ENCODE data around the gene ITGAV. TPM values are rescaled to one million over a fixed set of nuclear protein-coding genes. Genes with fewer than 3 reads are reported as not detected.
A peak's percentile ranks its signal among the peaks of the same experiment; 100 is the strongest.

Gene ITGAV
- total RNA-seq, 2 donors from 2014 or later: 63.7 to 79.7 TPM

DNA sequence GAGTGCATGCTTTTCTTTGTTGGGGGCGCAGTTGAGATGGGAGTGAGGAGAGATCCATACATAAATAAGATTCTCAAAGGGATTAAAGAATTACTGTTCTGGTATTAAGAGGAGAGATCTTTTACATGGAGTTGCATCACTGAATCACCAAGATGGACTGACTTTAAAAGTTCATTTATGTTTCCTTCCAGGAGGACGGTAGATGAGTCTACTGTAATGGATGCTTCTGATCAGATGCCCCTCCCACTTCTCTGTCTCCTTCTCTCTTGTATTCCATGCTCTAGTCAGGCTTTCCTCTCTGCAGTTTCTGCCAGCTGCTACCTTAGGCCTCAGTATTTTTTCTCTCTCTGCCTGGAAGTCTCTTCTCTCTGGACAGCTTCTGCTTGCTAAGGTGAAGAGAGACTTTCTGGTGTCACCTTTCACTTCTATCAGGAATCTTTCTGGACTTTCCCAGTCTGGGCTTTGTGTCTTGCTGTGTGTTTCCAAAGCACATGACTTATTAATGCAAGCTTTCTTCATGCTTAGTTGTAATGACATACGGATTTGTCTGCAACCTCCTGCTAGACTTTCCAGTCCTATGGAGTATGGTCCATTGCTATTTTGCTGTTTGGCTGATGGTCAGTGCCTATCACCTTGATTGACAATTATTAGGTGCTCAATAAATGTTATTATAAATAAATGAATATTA lies 127.6 kb downstream of the ITGAV start:
- H3K4me3 ChIP-seq (ENCODE audit: low read length): no peak overlapping the region
- H3K9me3 ChIP-seq (ENCODE audit: control insufficient read depth, low read length): no peaks in the 10 kb centered on the region
- peak overlapping the region; percentile 19 for H3K27ac Mint-ChIP-seq
- H3K27ac ChIP-seq (ENCODE audit: low read depth, low read length): peak overlapping the region; percentile 94
- no peak for DNase-seq
- no peak overlapping the region for H3K4me3 Mint-ChIP-seq
- H3K27me3 ChIP-seq (ENCODE audit: control insufficient read depth, insufficient read depth, low read length, poor library complexity, severe bottlenecking): no peaks in the 10 kb centered on the region
- peaks cover 4% of the 10 kb centered on the region for H3K4me1 Mint-ChIP-seq
- no peaks in the 10 kb centered on the region for H3K4me1 ChIP-seq (ENCODE audit: control insufficient read depth, insufficient read depth, low read length)
- WGBS, 2 experiments (ENCODE audit: insufficient coverage in 1 of 2, insufficient read length in 1 of 2): 69 to 79% methylated on average over 2 to 3 of the region's 3 CpGs
- no peaks in the 10 kb centered on the region for H3K36me3 Mint-ChIP-seq (ENCODE audit: low read depth)
- H3K27me3 Mint-ChIP-seq (ENCODE audit: insufficient read depth): no peaks in the 10 kb centered on the region
- H3K9me3 Mint-ChIP-seq: no peaks in the 10 kb centered on the region
- H3K9ac ChIP-seq (ENCODE audit: extremely low read depth, low read length, poor library complexity, severe bottlenecking): no peak overlapping the region
- H3K36me3 ChIP-seq (ENCODE audit: control insufficient read depth, insufficient read depth, low read length): no peaks in the 10 kb centered on the region
- TF ChIP-seq, protein P1, sequence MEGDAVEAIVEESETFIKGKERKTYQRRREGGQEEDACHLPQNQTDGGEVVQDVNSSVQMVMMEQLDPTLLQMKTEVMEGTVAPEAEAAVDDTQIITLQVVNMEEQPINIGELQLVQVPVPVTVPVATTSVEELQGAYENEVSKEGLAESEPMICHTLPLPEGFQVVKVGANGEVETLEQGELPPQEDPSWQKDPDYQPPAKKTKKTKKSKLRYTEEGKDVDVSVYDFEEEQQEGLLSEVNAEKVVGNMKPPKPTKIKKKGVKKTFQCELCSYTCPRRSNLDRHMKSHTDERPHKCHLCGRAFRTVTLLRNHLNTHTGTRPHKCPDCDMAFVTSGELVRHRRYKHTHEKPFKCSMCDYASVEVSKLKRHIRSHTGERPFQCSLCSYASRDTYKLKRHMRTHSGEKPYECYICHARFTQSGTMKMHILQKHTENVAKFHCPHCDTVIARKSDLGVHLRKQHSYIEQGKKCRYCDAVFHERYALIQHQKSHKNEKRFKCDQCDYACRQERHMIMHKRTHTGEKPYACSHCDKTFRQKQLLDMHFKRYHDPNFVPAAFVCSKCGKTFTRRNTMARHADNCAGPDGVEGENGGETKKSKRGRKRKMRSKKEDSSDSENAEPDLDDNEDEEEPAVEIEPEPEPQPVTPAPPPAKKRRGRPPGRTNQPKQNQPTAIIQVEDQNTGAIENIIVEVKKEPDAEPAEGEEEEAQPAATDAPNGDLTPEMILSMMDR (conservative IDR thresholded peaks at IDR 0.05): no peak

DNA sequence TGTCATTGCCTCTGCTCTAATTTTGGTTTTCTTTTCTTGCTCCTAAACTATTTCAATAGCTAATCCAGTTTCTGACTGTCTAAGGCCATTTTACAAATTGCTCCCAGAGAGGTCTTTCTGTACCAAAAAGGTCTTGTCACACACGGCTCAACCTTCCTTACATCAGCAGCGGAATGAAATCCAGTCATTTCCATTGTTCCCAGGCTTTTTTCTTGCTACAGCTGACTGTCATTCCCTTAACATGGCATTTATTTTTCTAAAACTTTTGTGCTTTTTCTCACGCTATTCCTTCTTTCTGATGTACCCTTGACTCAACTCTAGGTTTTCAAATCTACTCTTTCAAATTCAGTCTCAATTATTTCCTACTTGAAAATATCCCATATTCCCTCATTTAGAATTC lies 128.3 kb downstream of the ITGAV start:
- Mint-ChIP-seq H3K36me3 (ENCODE audit: low read depth) (no peaks in the 10 kb centered on the region), H3K4me3 (no peak overlapping the region), H3K27me3 (ENCODE audit: insufficient read depth) (no peaks in the 10 kb centered on the region), H3K4me1 (peaks cover 4% of the 10 kb centered on the region), H3K9me3 (no peaks in the 10 kb centered on the region), H3K27ac (no peak overlapping the region)
- Histone ChIP-seq H3K4me3 (ENCODE audit: low read length) (no peak overlapping the region), H3K27ac (ENCODE audit: low read depth, low read length) (peak overlapping the region; percentile 94), H3K4me1 (ENCODE audit: control insufficient read depth, insufficient read depth, low read length) (no peaks in the 10 kb centered on the region), H3K9ac (ENCODE audit: extremely low read depth, low read length, poor library complexity, severe bottlenecking) (no peak overlapping the region), H3K36me3 (ENCODE audit: control insufficient read depth, insufficient read depth, low read length) (no peaks in the 10 kb centered on the region), H3K27me3 (ENCODE audit: control insufficient read depth, insufficient read depth, low read length, poor library complexity, severe bottlenecking) (no peaks in the 10 kb centered on the region), H3K9me3 (ENCODE audit: control insufficient read depth, low read length) (no peaks in the 10 kb centered on the region)
- no peak for DNase-seq
- TF ChIP-seq, protein P1 (conservative IDR thresholded peaks at IDR 0.05): no peak
- 74 to 81% methylated on average over 3 of the region's 3 CpGs for WGBS, 2 experiments (ENCODE audit: insufficient coverage in 1 of 2, insufficient read length in 1 of 2)

DNA sequence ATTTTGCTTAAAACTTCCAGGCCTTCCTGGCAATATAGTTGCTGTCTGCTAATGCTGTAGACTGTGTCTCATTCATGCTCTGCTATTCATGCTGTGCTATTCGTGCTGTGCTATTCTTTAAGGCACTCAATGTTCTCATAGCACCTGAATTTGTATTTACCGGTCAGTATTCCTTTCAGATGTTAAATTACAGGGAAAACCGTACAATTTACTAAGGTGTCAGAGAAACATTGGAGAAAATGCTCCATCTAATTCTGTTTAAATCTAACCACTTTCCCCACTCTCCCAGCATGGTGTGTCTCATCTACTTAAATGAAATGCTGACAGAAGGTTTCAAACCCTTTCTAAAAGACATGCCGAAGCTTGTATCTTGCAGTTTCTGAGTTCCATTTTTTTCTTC lies 129.0 kb downstream of the ITGAV start:
- Histone ChIP-seq H3K4me3 (ENCODE audit: low read length) (no peak overlapping the region), H3K4me1 (ENCODE audit: control insufficient read depth, insufficient read depth, low read length) (no peaks in the 10 kb centered on the region), H3K9me3 (ENCODE audit: control insufficient read depth, low read length) (no peaks in the 10 kb centered on the region), H3K9ac (ENCODE audit: extremely low read depth, low read length, poor library complexity, severe bottlenecking) (no peak overlapping the region), H3K36me3 (ENCODE audit: control insufficient read depth, insufficient read depth, low read length) (no peaks in the 10 kb centered on the region), H3K27ac (ENCODE audit: low read depth, low read length) (peak overlapping the region; percentile 94), H3K27me3 (ENCODE audit: control insufficient read depth, insufficient read depth, low read length, poor library complexity, severe bottlenecking) (no peaks in the 10 kb centered on the region)
- Mint-ChIP-seq H3K36me3 (ENCODE audit: low read depth) (no peaks in the 10 kb centered on the region), H3K27ac (no peak overlapping the region), H3K4me3 (no peak overlapping the region), H3K4me1 (peaks cover 4% of the 10 kb centered on the region), H3K27me3 (ENCODE audit: insufficient read depth) (no peaks in the 10 kb centered on the region), H3K9me3 (no peaks in the 10 kb centered on the region)
- TF ChIP-seq, protein P1 (conservative IDR thresholded peaks at IDR 0.05): no peak
- 53 to 66% methylated on average over 4 of the region's 4 CpGs for WGBS, 2 experiments (ENCODE audit: insufficient coverage in 1 of 2, insufficient read length in 1 of 2)
- no peak for DNase-seq
